Measurements from ENCODE around the gene UGT2B28. TPM values are rescaled to one million over a fixed set of nuclear protein-coding genes. Genes with fewer than 3 reads are reported as not detected.
"Not testable (repeated sequence)": the region's sequence is repeated elsewhere in the genome, so short reads cannot be mapped to it uniquely, and the experiment has no call there.

UGT2B28 gene
- polyA plus RNA-seq, 1 experiment = not detected

- no peaks in the 10 kb centered on the region for H3K27me3 ChIP-seq (ENCODE audit: control insufficient read depth, insufficient read depth, low read length)
- ChIA-PET POLR2A (no interaction called here), CTCF (no interaction called here)
- no peak overlapping the region for H3K4me3 ChIP-seq (ENCODE audit: low read depth, low read length)
- H3K36me3 ChIP-seq (ENCODE audit: control insufficient read depth, insufficient read depth, low read length) = no peaks in the 10 kb centered on the region
- TF ChIP-seq CTCF (IDR thresholded peaks at IDR 0.05; ENCODE audit: insufficient read depth, low read depth, low read length) = no peak
- DNase-seq (ENCODE audit: low read depth) = no peak
These were observed 50.2 kb downstream of the UGT2B28 start for GRCh38 chr4:69330345-69331047.

DNA sequence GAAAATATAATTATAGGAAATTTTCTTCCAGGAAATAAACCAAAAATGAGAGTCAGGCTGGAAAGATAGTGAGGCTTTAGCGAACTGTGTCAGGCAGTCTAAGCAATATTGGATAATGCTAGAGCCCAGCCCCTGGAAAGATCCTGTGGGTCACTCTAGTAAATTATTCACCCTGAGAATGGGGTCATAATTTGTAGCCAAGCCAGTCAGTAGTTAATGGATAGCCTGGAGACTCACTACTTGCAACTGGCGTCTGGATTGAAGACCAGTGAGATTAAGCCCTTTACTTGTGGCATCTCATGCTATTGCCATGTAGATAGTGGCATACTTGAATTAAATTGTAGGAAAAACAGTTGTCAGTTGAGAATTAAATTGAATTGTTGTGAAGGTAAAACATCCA lies 51.0 kb downstream of the UGT2B28 start:
- POLR2A ChIA-PET = not testable (repeated sequence)

GRCh38 chr4:69335485-69335884 lies 55.2 kb downstream of the UGT2B28 start:
- DNase-seq (ENCODE audit: low read depth); H3K36me3 ChIP-seq (ENCODE audit: control insufficient read depth, insufficient read depth, low read length); H3K27me3 ChIP-seq (ENCODE audit: control insufficient read depth, insufficient read depth, low read length); H3K4me3 ChIP-seq (ENCODE audit: low read depth, low read length); POLR2A ChIA-PET: not testable (repeated sequence)
- CTCF ChIA-PET = interaction anchor here (0.6 kb wide), 1 partner anchor 619 kb away, joined by 3 read pairs; no protein-coding TSS in a partner anchor

More for the DNA sequence above, 51.0 kb downstream of the UGT2B28 start:
- DNase-seq (ENCODE audit: low read depth); H3K27me3 ChIP-seq (ENCODE audit: control insufficient read depth, insufficient read depth, low read length); CTCF ChIA-PET; H3K36me3 ChIP-seq (ENCODE audit: control insufficient read depth, insufficient read depth, low read length); H3K4me3 ChIP-seq (ENCODE audit: low read depth, low read length): not testable (repeated sequence)

GRCh38 chr4:69343114-69343513 lies 62.8 kb downstream of the UGT2B28 start:
- POLR2A ChIA-PET; H3K4me3 ChIP-seq (ENCODE audit: low read depth, low read length); H3K36me3 ChIP-seq (ENCODE audit: control insufficient read depth, insufficient read depth, low read length); H3K27me3 ChIP-seq (ENCODE audit: control insufficient read depth, insufficient read depth, low read length); CTCF ChIA-PET; DNase-seq (ENCODE audit: low read depth): not testable (repeated sequence)

GRCh38 chr4:69343558-69344420 lies 63.5 kb downstream of the UGT2B28 start:
- H3K36me3 ChIP-seq (ENCODE audit: control insufficient read depth, insufficient read depth, low read length); DNase-seq (ENCODE audit: low read depth); CTCF ChIA-PET; H3K4me3 ChIP-seq (ENCODE audit: low read depth, low read length); H3K27me3 ChIP-seq (ENCODE audit: control insufficient read depth, insufficient read depth, low read length); POLR2A ChIA-PET: not testable (repeated sequence)

Other genes with a start within 250 kb of the UGT2B28 start
- gene UGT2B7, start 184.0 kb upstream of the UGT2B28 start, polyA plus RNA-seq (2011; rRNA removed) = not detected in 2 replicates
- not detected in 2 replicates for gene UGT2B11, start 65.7 kb upstream of the UGT2B28 start, polyA plus RNA-seq (2011; rRNA removed)
- gene UGT2B4, start 215.4 kb downstream of the UGT2B28 start, polyA plus RNA-seq (2011; rRNA removed) = not detected in 2 replicates

Data from BJ (cell line).